ENCODE data around the gene AJUBA.
A peak's percentile ranks its signal among the peaks of the same experiment; 100 is the strongest.
"Not testable (repeated sequence)": the region's sequence is repeated elsewhere in the genome, so short reads cannot be mapped to it uniquely, and the experiment has no call there.

The AJUBA gene

GRCh38 chr14:23005451-23006187 is 23.3 kb upstream of the AJUBA start:
- no peak for DNase-seq

DNA sequence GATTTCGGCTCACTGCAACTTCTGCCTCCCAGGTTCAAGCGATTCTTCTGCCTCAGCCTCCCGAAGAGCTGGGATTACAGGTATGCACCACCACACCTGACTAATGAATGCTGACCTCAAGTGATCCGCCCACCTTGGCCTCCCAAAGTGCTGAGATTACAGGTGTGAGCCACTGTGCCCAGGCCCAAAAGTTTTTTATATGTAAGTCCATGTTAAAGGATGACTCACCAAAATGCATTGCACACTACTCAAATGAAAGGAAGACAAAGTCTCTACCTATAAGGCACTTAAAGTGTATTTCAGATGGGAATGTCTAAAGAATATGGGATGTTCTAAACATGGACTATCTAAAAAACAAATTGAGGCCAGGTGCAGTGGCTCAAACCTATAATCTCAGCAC is 21.9 kb upstream of the AJUBA start:
- not testable (repeated sequence) for DNase-seq

GRCh38 chr14:23002592-23002991 is 20.2 kb upstream of the AJUBA start:
- DNase-seq: no peak

DNA sequence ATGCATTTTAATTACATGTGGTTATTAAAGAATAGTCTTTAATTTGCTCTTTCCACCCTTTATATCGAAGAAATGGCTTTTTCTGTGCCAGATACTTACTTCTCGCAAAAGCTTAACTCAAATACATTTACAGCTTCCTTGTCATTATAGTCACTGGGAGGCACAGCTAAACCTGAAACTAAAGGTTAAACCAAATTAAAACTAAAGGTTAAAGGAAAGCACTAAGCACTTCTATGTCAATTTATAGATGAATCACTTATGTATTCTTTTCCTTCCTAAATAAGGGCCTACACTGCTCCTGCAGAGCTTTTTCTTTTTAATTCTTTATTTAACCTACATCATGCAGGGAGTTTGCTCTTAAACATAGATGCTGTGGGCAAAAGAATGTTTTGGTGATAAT is 18.5 kb upstream of the AJUBA start:
- DNase-seq: no peak

GRCh38 chr14:22998329-22999012 is 16.1 kb upstream of the AJUBA start:
- DNase-seq: no peak

- DNase-seq: no peak
Observed at GRCh38 chr14:22997676-22998323, 15.4 kb upstream of the AJUBA start.

DNA sequence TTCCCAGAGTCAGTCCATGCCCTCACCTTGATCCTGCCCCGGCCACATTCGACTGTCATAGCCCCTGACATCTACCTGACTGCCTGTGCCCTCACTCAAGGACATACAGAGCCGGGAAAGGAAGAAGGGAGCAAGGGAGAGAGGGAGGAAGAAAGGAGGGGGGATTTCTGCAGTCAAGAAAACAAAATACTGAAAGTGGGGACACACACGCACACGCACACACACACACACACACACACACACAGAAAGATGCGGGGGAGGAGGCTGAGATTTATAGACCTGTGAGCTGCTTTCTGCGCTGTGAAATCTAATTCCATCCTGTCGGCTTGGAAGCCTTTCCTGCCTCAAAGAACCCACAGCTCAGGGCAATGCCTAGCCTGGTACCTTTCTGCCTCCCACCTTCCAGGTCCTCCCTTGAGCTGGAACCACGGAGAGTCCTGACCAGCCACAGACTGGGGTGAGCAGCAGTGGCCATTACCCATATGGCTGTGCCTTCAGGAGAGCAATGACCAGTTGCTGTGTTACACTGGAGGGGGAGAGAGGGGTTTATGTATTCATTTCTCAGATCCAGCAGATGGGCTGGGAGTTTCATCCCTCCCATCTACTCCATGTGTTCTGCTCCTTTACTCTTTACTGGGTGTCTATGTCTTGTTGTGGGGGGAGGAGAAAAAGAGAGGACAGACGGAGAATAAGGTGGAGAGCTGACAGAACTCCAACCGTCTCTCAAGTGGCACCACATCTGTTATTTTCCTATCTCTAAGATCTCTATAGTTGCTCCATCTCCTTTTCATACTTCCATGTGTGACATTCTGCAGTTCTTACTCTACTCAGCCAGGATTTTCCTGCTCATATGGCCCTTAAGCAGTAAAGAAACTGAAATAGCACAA is 14.7 kb upstream of the AJUBA start:
- no peak for DNase-seq

DNA sequence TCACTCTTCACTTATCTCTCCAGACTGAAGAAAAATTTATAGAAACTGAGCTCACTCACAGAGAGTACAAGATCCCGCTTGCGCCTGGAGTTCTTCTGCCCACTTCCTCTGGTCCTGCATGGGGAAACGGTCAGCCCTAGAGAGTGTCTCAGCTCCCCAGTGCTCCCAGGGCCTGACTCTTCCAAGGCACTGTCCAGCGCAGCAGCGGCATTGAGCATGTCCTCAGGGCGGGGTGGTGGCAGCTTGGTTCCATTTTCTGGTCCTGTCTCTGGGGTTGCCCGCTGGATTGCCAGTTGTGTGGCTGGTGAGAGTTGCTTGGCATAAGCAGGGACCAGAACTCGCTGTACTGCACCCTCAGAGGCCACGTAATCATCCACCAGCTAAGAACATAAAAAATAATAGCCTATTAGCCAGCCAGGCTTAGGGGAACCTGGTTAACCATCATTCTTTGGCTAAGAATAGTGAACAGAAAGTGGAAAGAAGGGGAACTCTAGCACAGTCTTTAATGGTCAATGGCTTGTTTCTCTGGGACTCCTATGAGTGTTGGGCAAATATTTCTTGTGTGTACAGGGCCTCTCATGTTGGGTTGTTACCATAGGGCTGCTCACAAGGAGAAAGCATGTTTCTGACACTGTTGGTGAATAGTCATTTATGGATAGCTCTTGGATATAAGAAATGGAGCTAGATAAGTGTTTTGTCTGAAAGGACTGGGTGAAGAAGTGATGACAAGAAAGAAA is 13.7 kb upstream of the AJUBA start:
- no peak for DNase-seq

DNA sequence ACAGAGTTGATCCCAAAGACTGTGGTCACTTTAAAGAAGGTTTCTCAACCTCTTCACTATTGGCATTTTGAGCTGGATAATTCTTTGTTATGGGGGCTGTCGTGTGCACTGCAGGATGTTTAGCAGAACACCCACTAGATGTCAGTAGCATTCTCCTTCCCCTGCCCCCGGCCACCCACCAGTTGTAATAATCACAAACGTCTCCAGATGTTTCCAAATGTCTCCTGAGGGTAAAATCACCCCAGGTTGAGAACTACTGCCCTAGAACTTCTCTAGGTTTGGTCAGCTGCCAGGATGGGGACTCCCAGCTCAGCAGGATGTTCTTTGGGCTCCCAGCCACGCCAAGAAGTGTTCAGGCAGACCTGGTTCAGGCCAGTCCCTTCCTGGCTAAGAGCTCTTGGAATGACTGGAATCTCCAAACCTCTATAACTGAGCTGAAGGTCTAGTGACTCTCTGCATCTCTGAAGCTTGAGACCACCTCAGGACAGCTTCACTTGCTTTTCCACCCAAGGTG is 12.5 kb upstream of the AJUBA start:
- DNase-seq: no peak

DNA sequence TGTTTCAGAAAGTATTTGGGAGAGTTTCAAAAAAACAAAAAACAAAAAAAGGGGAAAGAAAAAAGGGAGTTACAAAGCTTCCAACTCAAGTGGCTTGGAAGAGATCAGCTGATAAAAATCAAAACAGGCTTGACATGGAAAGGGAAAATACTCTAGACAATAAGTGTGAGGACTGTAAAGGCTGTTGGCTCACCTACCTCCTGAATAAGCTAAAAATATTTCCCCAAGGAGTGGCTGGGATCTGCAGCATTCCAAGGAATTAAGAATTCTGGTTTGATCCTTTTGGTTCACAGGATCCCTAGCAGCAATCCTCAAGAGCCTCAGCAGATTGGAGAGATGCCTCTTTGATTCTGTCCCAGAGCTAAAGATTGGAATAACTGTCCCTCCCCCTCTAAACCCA is 11.2 kb upstream of the AJUBA start:
- DNase-seq: no peak

- no peak for DNase-seq
Observed at GRCh38 chr14:22991852-22992251, 9.5 kb upstream of the AJUBA start.

DNA sequence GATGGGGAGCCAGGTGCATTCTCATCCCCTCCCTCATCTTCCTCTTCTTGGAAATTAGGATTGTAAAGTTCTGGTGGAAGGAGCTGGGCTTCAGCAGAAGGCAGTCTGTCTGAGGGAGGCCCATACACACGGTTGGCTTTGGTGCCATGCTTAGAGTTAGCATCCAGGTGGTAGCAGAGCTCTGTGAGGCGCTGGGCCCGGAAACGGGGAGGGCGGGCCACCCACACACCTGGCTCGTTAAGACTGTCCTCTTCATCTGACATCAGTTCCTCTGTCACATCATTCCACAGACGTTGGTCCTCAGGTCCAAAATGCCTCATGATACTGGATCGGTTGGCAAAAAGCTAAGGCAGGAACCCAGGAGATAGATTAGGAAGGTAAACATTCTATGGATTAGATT is 4.9 kb upstream of the AJUBA start:
- DNase-seq: no peak

- DNase-seq: peak; percentile 60
Observed at GRCh38 chr14:22986508-22987054, 4.2 kb upstream of the AJUBA start.

GRCh38 chr14:22985894-22986507 is 3.6 kb upstream of the AJUBA start:
- DNase-seq: no peak

GRCh38 chr14:22984959-22985658 is 2.8 kb upstream of the AJUBA start:
- no peak for DNase-seq

DNA sequence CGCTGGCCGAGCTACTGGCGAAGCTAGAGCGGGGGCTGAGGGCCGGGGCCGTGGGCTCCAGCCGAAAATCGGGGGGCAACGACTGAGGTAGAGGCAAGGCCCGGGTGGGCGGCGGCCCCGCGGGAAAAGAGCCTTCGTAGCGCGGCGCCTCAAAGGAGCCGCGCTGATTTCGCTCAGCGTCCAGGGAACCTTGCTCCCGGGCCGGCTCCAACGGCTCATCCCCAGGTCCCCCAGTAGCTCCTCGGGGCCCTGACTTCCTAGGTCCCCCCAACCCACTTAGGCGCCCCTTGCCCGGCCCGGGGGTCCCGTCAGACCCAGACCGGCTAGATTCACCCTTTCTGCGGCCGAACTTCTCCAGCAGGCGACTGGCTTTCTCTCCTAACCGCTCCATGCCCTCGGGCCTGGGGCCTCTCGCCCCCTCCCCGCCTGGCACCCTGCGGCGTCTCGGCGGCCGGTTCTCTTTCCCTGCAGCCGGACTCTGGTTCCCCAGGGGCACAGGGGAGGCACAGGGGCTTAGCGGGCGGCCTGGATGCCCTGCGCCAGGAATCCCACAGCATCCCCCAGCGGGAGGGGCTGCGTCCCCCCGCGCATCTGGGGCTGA is 375 bp downstream of the AJUBA start:
- no peak for DNase-seq

- DNase-seq: no peak
Observed at GRCh38 chr14:22981090-22981875, 1.1 kb downstream of the AJUBA start.

DNA sequence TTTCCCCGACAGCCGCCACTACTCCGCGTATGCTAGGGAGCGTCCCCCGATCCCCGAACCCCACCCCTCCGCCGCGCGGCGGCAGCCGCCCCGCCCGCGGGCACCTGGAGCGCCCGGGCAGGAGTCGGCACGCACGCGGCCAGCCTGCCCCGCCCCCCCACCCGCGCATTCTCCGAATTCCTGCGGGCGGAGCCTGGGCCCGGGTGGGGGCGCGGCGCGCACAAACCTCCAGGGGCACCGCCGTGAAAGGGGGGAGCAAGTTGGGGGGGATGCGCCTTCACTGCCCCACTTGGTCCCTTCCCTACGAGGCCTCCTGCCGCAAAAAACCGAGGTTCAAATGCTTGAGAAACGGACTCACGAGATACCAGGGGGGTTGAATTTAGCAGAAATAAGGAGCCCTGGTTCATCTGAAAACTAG is 1.7 kb downstream of the AJUBA start:
- no peak for DNase-seq

DNA sequence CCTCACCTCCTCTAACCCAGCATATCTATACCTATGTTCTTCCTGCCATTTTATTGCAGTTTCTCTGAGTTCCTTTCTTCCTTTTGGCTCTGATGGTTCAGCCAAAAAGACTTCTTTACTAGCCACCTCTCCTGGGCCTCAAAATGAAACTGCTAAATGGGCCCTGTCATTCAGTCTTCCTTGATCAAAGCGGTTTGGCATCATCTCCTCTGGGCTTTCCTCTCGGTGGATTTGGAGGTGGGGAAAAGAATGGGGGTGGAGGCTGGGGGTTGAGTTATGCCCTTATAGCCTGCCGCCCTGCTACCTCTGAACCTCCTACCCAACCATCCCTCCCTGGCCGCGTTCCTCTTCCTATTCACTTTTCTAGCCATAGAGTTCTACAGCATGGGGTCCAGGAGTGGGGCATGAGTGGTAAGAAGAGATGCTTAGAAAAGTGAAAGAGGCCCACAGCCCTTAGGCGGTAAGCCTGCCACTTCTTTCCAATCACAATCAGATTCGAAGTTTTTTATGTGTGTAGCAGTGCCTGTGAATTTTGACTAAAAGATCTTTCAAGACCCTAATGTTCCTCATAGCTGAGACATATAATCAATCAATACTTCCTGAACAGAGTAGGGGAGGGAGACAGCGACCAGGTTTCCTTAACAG is 2.5 kb downstream of the AJUBA start:
- no peak for DNase-seq
